HL-60 (cell line): ENCODE results near the gene CHM.
"Not testable (repeated sequence)": the region's sequence is repeated elsewhere in the genome, so short reads cannot be mapped to it uniquely, and the experiment has no call there.

ENCODE experiments used
- GABPA ChIP-seq: IDR thresholded peaks from 2 replicates; pipeline ENCODE4 v1.6.1; 2012; ENCODE audit warnings: low read depth
- TF ChIP-seq, protein P1 (sequence below): IDR thresholded peaks from one replicate; pipeline ENCODE4 v1.5.1; 2011; ENCODE audit warnings: low read length, control low read depth, inconsistent platforms; ENCODE audit not compliant: insufficient read depth

DNA sequence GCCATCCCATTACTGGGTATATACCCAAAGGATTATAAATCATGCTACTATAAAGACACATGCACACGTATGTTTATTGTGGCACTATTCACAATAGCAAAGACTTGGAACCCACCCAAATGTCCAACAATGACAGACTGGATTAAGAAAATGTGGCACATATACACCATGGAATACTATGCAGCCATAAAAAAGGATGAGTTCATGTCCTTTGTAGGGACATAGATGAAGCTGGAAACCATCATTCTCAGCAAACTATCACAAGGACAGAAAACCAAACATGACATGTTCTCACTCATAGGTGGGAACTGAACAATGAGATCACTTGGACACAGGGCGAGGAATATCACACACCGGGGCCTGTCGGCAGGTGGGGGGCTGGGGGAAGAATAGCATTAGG lies 39.5 kb downstream of the CHM start:
- TF ChIP-seq GABPA: not testable (repeated sequence)
- TF ChIP-seq, protein P1, sequence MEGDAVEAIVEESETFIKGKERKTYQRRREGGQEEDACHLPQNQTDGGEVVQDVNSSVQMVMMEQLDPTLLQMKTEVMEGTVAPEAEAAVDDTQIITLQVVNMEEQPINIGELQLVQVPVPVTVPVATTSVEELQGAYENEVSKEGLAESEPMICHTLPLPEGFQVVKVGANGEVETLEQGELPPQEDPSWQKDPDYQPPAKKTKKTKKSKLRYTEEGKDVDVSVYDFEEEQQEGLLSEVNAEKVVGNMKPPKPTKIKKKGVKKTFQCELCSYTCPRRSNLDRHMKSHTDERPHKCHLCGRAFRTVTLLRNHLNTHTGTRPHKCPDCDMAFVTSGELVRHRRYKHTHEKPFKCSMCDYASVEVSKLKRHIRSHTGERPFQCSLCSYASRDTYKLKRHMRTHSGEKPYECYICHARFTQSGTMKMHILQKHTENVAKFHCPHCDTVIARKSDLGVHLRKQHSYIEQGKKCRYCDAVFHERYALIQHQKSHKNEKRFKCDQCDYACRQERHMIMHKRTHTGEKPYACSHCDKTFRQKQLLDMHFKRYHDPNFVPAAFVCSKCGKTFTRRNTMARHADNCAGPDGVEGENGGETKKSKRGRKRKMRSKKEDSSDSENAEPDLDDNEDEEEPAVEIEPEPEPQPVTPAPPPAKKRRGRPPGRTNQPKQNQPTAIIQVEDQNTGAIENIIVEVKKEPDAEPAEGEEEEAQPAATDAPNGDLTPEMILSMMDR: not testable (repeated sequence)
